NCI-H2196 (cell line): ENCODE results near the gene COL9A3.

Source experiments
- DNase-seq: peaks from one replicate; lab custom pipeline; 2025; ENCODE audit not compliant: unreplicated experiment; lab: John Stamatoyannopoulos, UW

COL9A3 gene

GRCh38 chr20:62796699-62797491, 20.0 kb upstream of the COL9A3 start:
- no peak for DNase-seq

- DNase-seq: no peak
Measured at GRCh38 chr20:62797671-62798532, 18.9 kb upstream of the COL9A3 start.

GRCh38 chr20:62799036-62799435, 17.8 kb upstream of the COL9A3 start:
- DNase-seq: no peak

GRCh38 chr20:62799459-62799858, 17.4 kb upstream of the COL9A3 start:
- no peak for DNase-seq

GRCh38 chr20:62799873-62800272, 17.0 kb upstream of the COL9A3 start:
- DNase-seq: no peak

GRCh38 chr20:62800314-62801259, 16.3 kb upstream of the COL9A3 start:
- DNase-seq: no peak

- DNase-seq: no peak
Measured at GRCh38 chr20:62801284-62802010, 15.4 kb upstream of the COL9A3 start.

GRCh38 chr20:62802026-62802712, 14.7 kb upstream of the COL9A3 start:
- DNase-seq: no peak

GRCh38 chr20:62804021-62804626, 12.7 kb upstream of the COL9A3 start:
- no peak for DNase-seq

GRCh38 chr20:62804627-62805154, 12.2 kb upstream of the COL9A3 start, which contains the start of gene OGFR:
Gene OGFR, plus strand, starts transcription at chr20:62804835. Its CDS starts 25 bp downstream, at chr20:62804860.
- DNase-seq: peak; percentile 43

- peak; percentile 12 for DNase-seq
Measured at GRCh38 chr20:62805155-62805710, 11.6 kb upstream of the COL9A3 start.

- DNase-seq: no peak
Measured at GRCh38 chr20:62805711-62806382, 11.0 kb upstream of the COL9A3 start.

- no peak for DNase-seq
Measured at GRCh38 chr20:62806383-62807050, 10.3 kb upstream of the COL9A3 start.

GRCh38 chr20:62807444-62808210, 9.2 kb upstream of the COL9A3 start:
- no peak for DNase-seq

GRCh38 chr20:62808211-62808865, 8.5 kb upstream of the COL9A3 start:
- peak; percentile 66 for DNase-seq
